Activated CD8-positive, alpha-beta T cell treated with anti-CD3 and anti-CD28 coated beads for 36 hours (primary cell): ENCODE measurements around the gene GGT5. TPM values are rescaled to one million over a fixed set of nuclear protein-coding genes. Genes with fewer than 3 reads are reported as not detected.
"Not testable (repeated sequence)": the region's sequence is repeated elsewhere in the genome, so short reads cannot be mapped to it uniquely, and the experiment has no call there.

Experiments used
- ATAC-seq: fragments of 200-7000 bp; cut with Tn5 transposase; one replicate; pipeline ENCODE4 v1.10.0; 2021; ENCODE audit warnings: mild to moderate bottlenecking, moderate library complexity
- CTCF ChIA-PET: fragments of 350-600 bp; sonication (Branson Sonifier 250); formaldehyde crosslinking; loops from one replicate; lab custom pipeline; 2021; ENCODE audit warnings: antibody characterized with exemption; lab: Charles Lee
- POLR2A ChIA-PET: fragments of 350-600 bp; sonication (Branson Sonifier 250); formaldehyde crosslinking; loops from one replicate; lab custom pipeline; 2021; ENCODE audit warnings: antibody characterized with exemption; lab: Charles Lee
- DNase-seq: peaks from one replicate; pipeline ENCODE4 v3.0.0-alpha.2; 2020
- H3K27ac Mint-ChIP-seq: one replicate; pipeline ENCODE4 v1.8.0; 2021; ENCODE audit warnings: mild to moderate bottlenecking, mixed read lengths
- H3K27me3 Mint-ChIP-seq: one replicate; pipeline ENCODE4 v1.8.0; 2021; ENCODE audit warnings: mixed read lengths
- H3K36me3 Mint-ChIP-seq: one replicate; pipeline ENCODE4 v1.8.0; 2021; ENCODE audit warnings: low read depth, mixed read lengths
- H3K4me1 Mint-ChIP-seq: one replicate; pipeline ENCODE4 v1.8.0; 2021; ENCODE audit warnings: low read depth, mixed read lengths
- H3K4me3 Mint-ChIP-seq: one replicate; pipeline ENCODE4 v1.8.0; 2021; ENCODE audit warnings: mild to moderate bottlenecking, moderate library complexity, mixed read lengths
- H3K9me3 Mint-ChIP-seq: one replicate; pipeline ENCODE4 v1.8.0; 2021; ENCODE audit warnings: mixed read lengths
- CTCF ChIP-seq: fragments of 200-600 bp; IDR thresholded peaks from one replicate; pipeline ENCODE4 v1.8.0; 2022; ENCODE audit warnings: antibody characterized with exemption, mild to moderate bottlenecking
- intact Hi-C: fragments of 100-400 bp; cut with micrococcal nuclease; formaldehyde crosslinking; loops from one replicate; pipeline ENCODE4 v1.10.0; 2022
- total RNA-seq, 2 experiments: library from RNA; stranded (reverse); gene quantifications; one replicate each; pipeline ENCODE4 v1.2.3, GENCODE V29; 2021

The GGT5 gene
- total RNA-seq, 2 experiments from 2014 or later: not detected

- no peak for ATAC-seq
- no peaks in the 10 kb centered on the region for H3K27me3 Mint-ChIP-seq
- intact Hi-C loops: loop anchor here (10.0 kb wide), 1 partner anchor 49 kb away; no protein-coding TSS in a partner anchor
- H3K4me1 Mint-ChIP-seq: no peaks in the 10 kb centered on the region
- no peak overlapping the region for H3K27ac Mint-ChIP-seq
- POLR2A ChIA-PET: no interaction called here
- H3K36me3 Mint-ChIP-seq: no peaks in the 10 kb centered on the region
- no peak for TF ChIP-seq CTCF
- H3K9me3 Mint-ChIP-seq: no peaks in the 10 kb centered on the region
- DNase-seq: no peak
- CTCF ChIA-PET: no interaction called here
- H3K4me3 Mint-ChIP-seq: no peak overlapping the region
Measured at GRCh38 chr22:24185501-24186351, 59.2 kb downstream of the GGT5 start.

- no peak for DNase-seq
- Mint-ChIP-seq H3K4me3 (no peak overlapping the region), H3K36me3 (no peaks in the 10 kb centered on the region), H3K27me3 (no peaks in the 10 kb centered on the region), H3K27ac (no peak overlapping the region), H3K9me3 (no peaks in the 10 kb centered on the region), H3K4me1 (no peaks in the 10 kb centered on the region)
- intact Hi-C loops: loop anchor here (10.0 kb wide), 1 partner anchor 50 kb away; no protein-coding TSS in a partner anchor
- no peak for ATAC-seq
- POLR2A ChIA-PET: no interaction called here
- TF ChIP-seq CTCF: no peak
- CTCF ChIA-PET: no interaction called here
Measured at GRCh38 chr22:24185001-24185500, 59.8 kb downstream of the GGT5 start.

- H3K4me3 Mint-ChIP-seq: no peak overlapping the region
- no peaks in the 10 kb centered on the region for H3K27me3 Mint-ChIP-seq
- H3K9me3 Mint-ChIP-seq: no peaks in the 10 kb centered on the region
- intact Hi-C loops: loop anchor here (10.0 kb wide), 1 partner anchor 51 kb away; no protein-coding TSS in a partner anchor
- POLR2A ChIA-PET: no interaction called here
- CTCF ChIA-PET: no interaction called here
- H3K36me3 Mint-ChIP-seq: no peaks in the 10 kb centered on the region
- DNase-seq (no peak), ATAC-seq (no peak)
- TF ChIP-seq CTCF: no peak
- H3K4me1 Mint-ChIP-seq: no peaks in the 10 kb centered on the region
- H3K27ac Mint-ChIP-seq: no peak overlapping the region
Measured at GRCh38 chr22:24184057-24184798, 60.7 kb downstream of the GGT5 start.

GRCh38 chr22:24183321-24184031 is 61.4 kb downstream of the GGT5 start:
- H3K27ac Mint-ChIP-seq: no peak overlapping the region
- POLR2A ChIA-PET: no interaction called here
- H3K36me3 Mint-ChIP-seq: peaks cover under 1% of the 10 kb centered on the region
- no peaks in the 10 kb centered on the region for H3K9me3 Mint-ChIP-seq
- intact Hi-C loops: loop anchor here (10.0 kb wide), 1 partner anchor 51 kb away; no protein-coding TSS in a partner anchor
- DNase-seq (no peak), ATAC-seq (no peak)
- peaks cover 2% of the 10 kb centered on the region for H3K4me1 Mint-ChIP-seq
- CTCF ChIA-PET: no interaction called here
- no peak for TF ChIP-seq CTCF
- no peak overlapping the region for H3K4me3 Mint-ChIP-seq
- H3K27me3 Mint-ChIP-seq: no peaks in the 10 kb centered on the region

- CTCF ChIA-PET, H3K9me3 Mint-ChIP-seq, POLR2A ChIA-PET: not testable (repeated sequence)
Measured at GRCh38 chr22:24182900-24183246, 62.0 kb downstream of the GGT5 start.

More at GRCh38 chr22:24182900-24183246, 62.0 kb downstream of the GGT5 start:
- H3K27me3 Mint-ChIP-seq, H3K27ac Mint-ChIP-seq, H3K4me1 Mint-ChIP-seq, DNase-seq, H3K4me3 Mint-ChIP-seq, H3K36me3 Mint-ChIP-seq, ATAC-seq: not testable (repeated sequence)
- intact Hi-C loops: loop anchor here (10.0 kb wide), 1 partner anchor 52 kb away; no protein-coding TSS in a partner anchor
